HFFc6 (cell line): ENCODE results near the gene TPSAB1. TPM values are rescaled to one million over a fixed set of nuclear protein-coding genes. Genes with fewer than 3 reads are reported as not detected.

Experiments used
- DNase-seq: peaks from one replicate; pipeline ENCODE4 v3.0.0-alpha.2; 2018
- H3K27ac Mint-ChIP-seq: 2 replicates; pipeline ENCODE4 v1.8.0; 2020; ENCODE audit warnings: mild to moderate bottlenecking, mixed read lengths
- H3K27me3 Mint-ChIP-seq: 2 replicates; pipeline ENCODE4 v1.8.0; 2021; ENCODE audit warnings: mild to moderate bottlenecking, moderate library complexity, mixed read lengths; ENCODE audit not compliant: insufficient read depth
- H3K36me3 Mint-ChIP-seq: 2 replicates; pipeline ENCODE4 v1.8.0; 2021; ENCODE audit warnings: low read depth, mixed read lengths
- H3K4me1 Mint-ChIP-seq: 2 replicates; pipeline ENCODE4 v1.8.0; 2020; ENCODE audit warnings: low read depth, mixed read lengths
- H3K4me3 Mint-ChIP-seq: 2 replicates; pipeline ENCODE4 v1.8.0; 2020; ENCODE audit warnings: mild to moderate bottlenecking, moderate library complexity, mixed read lengths
- H3K9me3 Mint-ChIP-seq: 2 replicates; pipeline ENCODE4 v1.8.0; 2020; ENCODE audit warnings: mild to moderate bottlenecking, mixed read lengths
- CTCF ChIP-seq: fragments of 200-600 bp; sonication (generic); IDR thresholded peaks from 2 replicates; pipeline ENCODE4 v1.5.0; 2021; ENCODE audit warnings: antibody characterized with exemption, mild to moderate bottlenecking
- total RNA-seq, 6 experiments: library from RNA; stranded (reverse); fragmentation: NEBNext Ultra II Directional; extraction: Animal tissue kit (Norgen Biotek cat#: 25700); gene quantifications; 2 replicates in 1 of 6; 3 replicates in 5 of 6; pipeline ENCODE4 v1.2.3, GENCODE V29; 2021

Gene TPSAB1
- total RNA-seq, 6 experiments from 2014 or later, result not detected

- no peak for DNase-seq
- no peaks in the 10 kb centered on the region for H3K36me3 Mint-ChIP-seq
- H3K27ac Mint-ChIP-seq, result no peak overlapping the region
- H3K4me3 Mint-ChIP-seq, result no peak overlapping the region
- peaks cover 15% of the 10 kb centered on the region for H3K27me3 Mint-ChIP-seq
- no peaks in the 10 kb centered on the region for H3K4me1 Mint-ChIP-seq
- TF ChIP-seq CTCF, result no peak
- H3K9me3 Mint-ChIP-seq, result no peaks in the 10 kb centered on the region
These were observed 32.1 kb downstream of the TPSAB1 start for GRCh38 chr16:1272453-1273198.

GRCh38 chr16:1273816-1274215, 33.3 kb downstream of the TPSAB1 start:
- H3K4me3 Mint-ChIP-seq, result no peak overlapping the region
- DNase-seq, result no peak
- no peak for TF ChIP-seq CTCF
- no peaks in the 10 kb centered on the region for H3K4me1 Mint-ChIP-seq
- no peaks in the 10 kb centered on the region for H3K9me3 Mint-ChIP-seq
- H3K27ac Mint-ChIP-seq, result no peak overlapping the region
- peaks cover 22% of the 10 kb centered on the region for H3K27me3 Mint-ChIP-seq
- no peaks in the 10 kb centered on the region for H3K36me3 Mint-ChIP-seq

- DNase-seq, result no peak
- no peak for TF ChIP-seq CTCF
- Mint-ChIP-seq H3K27me3 (peaks cover 21% of the 10 kb centered on the region), H3K4me3 (no peak overlapping the region), H3K4me1 (no peaks in the 10 kb centered on the region), H3K27ac (no peak overlapping the region), H3K36me3 (no peaks in the 10 kb centered on the region), H3K9me3 (no peaks in the 10 kb centered on the region)
These were observed 34.3 kb downstream of the TPSAB1 start for GRCh38 chr16:1274767-1275166.

GRCh38 chr16:1275791-1276579, 35.5 kb downstream of the TPSAB1 start:
- Mint-ChIP-seq H3K4me3 (no peak overlapping the region), H3K4me1 (no peaks in the 10 kb centered on the region), H3K36me3 (no peaks in the 10 kb centered on the region), H3K27me3 (peaks cover 19% of the 10 kb centered on the region), H3K27ac (no peak overlapping the region), H3K9me3 (no peaks in the 10 kb centered on the region)
- TF ChIP-seq CTCF, result no peak
- no peak for DNase-seq

GRCh38 chr16:1276580-1276878, 36.0 kb downstream of the TPSAB1 start:
- no peaks in the 10 kb centered on the region for H3K36me3 Mint-ChIP-seq
- peaks cover 19% of the 10 kb centered on the region for H3K27me3 Mint-ChIP-seq
- no peak for TF ChIP-seq CTCF
- DNase-seq, result no peak
- no peak overlapping the region for H3K4me3 Mint-ChIP-seq
- no peaks in the 10 kb centered on the region for H3K4me1 Mint-ChIP-seq
- H3K27ac Mint-ChIP-seq, result no peak overlapping the region
- H3K9me3 Mint-ChIP-seq, result no peaks in the 10 kb centered on the region
